Activated naive CD4-positive, alpha-beta T cell treated with Interleukin-2 at 50 U/mL for 16 hours (primary cell): ENCODE results near the gene OMD.

Experiments
- DNase-seq: peaks from one replicate; pipeline ENCODE4 v3.0.0-alpha.2; 2020

Gene OMD

DNA sequence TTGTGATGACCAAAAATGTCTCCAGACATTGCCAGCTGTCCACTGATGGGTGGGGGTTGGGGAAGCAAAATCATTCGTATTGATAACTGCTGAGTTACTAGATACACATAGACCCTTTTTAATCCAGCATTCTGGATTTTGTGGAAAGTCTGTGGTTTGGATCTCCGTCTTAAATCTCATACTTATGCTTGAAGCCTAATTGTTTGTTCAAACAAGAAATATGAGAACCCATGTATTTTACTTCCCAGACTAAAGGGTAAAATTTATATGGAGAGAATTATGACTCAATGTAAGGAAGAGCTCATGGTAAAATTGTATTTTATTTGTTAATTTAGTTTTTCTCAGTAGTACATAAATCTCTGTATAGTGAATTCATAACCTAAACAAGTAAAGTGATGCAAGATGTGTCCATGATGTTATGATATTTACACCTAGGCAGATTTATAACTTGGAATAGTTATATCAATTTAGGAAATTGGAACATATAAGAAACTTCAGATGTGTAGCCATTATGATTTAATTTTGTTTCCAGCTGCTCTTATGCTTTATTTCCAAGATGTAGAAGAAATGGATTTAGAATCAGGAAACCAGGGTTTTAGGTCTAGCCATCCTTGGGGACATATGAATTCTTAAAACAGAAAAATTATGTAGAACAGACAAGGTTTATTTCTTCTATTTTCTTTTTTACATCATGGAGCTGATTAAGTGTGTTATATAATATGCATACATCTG, 15.4 kb downstream of the OMD start:
- DNase-seq, result no peak

DNA sequence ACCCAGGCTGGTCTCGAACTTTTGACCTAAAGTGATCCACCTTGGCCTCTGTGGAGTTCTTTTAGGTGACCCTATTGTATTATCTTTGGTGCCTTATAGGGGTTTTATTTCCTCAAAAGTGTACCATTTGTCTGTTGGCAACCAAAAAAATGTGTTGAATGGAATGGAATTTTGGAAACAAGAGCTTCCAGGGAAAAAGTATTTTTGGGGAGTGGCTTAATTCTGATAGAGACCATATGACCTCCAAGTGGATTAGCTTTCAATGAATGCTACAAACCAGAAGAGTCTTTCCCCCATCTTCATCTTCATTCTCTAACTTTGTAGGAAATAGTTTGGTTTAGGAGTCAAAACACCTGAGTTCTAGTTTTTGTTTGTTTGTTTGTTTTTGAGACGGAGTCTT, 16.5 kb downstream of the OMD start:
- DNase-seq, result no peak

DNA sequence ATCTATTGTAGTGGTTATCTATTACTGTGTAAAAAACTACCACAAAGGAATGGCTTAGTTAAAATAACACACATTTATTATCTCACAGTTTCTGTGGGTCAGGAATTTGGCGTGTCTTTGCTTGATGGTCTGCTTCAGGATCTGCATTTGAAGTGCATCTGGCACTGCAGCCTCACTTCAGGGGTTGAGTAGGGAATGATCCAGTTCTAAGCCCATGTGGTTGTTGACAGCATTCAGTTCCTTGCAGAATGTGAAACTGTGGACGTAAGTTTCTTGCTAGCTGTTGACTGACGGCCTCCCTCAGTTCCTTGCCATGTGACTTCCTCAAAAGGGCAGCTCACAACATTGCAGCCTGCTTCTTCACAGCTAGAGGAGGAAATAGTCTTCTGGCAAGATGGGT, 17.8 kb downstream of the OMD start:
- DNase-seq, result no peak

DNA sequence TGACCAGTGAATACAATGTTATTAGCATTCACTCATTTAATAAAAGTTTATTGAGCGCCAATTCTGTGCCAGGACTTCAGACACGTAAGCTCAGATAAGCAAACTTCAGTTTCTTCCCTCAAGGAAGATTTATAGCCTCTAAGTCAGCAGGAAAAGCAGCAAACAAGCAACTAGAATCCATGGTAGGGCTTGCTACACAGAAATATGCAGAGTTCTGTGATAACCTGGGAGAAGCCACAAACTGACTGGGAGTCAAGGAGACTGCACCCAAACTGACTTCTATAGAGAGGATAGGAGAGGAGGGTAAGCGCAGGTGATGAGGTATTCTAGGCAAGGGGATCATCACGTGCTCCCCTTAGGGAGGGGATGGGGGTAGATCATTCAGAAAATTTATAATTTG, 18.5 kb downstream of the OMD start:
- no peak for DNase-seq

DNA sequence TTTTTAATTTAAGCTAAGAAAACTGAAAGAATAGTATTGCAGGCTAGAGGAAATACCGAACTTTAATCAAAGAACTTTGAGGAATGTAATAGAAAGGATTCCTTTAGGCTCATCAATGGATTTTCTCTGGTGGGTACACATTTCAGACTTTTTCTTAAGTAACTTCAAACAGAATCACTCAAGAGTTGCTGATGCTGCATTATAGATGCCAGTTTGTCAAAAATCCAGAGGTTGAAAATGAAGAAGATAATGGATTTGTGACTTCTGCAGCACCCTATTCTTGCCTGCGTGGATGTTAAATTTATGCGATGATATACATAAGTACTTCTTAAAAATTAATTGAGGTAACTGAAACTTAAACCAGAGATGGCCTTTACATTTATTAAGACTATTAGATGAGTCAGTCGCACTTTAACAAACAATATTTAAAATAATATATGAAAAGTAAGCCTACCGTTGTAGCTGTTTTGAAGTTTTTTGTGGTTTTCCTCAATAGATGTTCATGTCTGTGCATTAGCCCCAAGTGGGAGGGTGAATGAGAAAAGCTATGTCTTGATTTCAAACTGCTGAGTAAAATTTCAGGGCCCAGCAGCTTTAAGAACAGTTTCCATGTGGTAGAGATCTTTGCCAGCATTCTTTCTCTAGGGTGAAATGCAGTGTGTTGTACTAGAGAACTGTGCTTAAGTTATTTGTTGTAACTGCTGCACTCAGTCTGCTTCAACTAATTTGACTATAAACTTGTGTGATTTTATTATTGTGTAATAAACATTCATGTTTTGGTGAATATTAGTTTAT, 20.0 kb downstream of the OMD start, which contains the start of gene OGN:
Gene OGN, minus strand, starts transcription at position 537 of the 795 bp plus-strand sequence. CDS start 1,171 bp downstream, outside the sequence.
- DNase-seq, result no peak

DNA sequence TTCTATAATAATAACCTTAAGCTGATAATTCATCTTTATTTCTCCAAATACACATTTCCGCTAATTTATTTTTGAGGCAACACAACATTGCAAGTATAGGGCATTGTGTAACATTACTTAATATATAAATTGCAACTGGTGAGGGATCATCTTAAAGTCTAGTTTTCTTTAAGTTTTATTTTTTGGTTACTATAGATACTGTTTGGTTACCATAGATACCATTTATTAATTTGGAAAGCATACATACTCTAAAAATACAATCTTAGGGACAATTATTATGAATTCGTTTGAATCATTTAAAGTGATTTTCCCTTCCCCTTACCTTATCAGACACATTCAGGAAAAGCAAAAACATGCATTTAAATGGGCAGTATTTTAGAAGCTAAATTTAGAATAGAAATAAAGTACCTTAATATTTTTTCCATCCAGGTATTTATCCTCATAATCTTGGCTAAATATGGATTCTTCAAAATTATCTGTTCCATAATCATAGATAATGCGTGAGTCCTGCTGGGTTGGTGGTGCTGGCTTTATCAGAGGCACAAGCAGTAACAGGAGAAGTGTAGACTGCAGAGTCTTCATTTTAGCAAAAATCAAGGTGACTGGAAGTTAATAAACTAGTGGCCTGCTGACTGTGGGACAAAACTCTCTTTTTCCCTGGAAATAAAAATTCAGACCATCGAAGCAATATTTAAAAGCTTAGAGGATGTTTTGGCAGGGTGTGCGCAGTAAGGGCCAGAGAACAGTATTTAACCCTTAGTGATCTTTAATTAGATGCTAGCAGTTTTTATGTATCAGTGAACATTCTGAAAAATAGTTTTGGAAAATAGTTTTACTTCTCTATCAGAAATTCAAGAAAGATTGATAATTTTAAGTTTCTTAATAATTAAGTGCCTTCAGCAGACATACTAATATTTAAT, 21.2 kb downstream of the OMD start:
- no peak for DNase-seq

DNA sequence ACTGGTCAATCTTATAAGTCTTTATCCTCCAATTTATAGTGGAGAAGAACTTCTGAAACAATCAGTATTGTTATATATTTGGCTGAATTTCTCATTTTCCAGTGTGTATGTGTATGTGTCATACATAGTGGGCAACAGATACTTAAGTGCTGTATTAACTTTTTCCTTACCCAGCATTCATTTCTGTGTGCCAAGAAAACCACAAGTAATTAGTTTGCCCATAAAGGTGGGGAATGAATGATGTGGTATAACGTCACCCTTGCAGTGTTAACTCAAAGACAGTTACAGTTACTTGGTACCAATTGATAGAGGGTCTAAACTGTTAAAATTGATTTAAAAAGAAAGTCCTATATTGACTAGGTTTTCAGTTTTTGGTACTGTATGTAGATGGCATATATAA, 21.9 kb downstream of the OMD start:
- no peak for DNase-seq

DNA sequence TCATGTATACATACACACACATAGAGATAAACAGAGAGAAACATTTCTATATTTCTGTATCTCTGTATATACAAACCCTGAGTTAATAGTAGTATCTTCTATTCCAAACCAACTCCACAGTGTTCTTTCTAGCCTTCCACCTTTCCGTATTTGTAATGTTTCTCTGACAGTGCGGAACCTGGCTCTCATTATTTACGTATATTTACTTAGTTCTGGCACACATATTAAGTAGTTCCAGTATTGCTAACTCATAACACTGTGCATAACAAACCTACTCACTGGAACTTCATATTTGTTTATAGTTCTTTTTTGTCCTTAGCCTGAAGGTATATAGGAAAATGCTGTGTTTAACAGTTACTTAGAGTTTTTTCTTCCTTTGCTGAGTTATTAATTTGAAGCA, 26.4 kb downstream of the OMD start:
- DNase-seq, result no peak

DNA sequence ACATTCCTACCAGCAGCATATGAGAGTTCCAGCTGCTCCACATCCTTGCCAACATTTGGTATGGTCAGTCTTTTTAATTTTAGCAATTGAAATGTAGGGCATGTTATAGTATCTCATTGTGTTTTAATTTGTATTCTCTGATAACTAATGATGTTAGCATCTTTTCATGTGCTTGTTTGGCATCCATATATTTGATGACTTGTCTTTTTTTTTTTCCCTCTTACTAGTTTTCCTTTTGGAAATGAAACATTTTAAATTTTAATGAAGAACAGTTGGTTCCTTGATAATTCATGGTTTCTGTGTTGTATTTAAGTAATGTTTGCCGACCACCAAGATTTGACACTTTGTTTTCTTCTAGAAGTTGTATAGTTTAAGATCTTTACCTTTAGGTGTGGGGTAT, 28.7 kb downstream of the OMD start:
- no peak for DNase-seq

DNA sequence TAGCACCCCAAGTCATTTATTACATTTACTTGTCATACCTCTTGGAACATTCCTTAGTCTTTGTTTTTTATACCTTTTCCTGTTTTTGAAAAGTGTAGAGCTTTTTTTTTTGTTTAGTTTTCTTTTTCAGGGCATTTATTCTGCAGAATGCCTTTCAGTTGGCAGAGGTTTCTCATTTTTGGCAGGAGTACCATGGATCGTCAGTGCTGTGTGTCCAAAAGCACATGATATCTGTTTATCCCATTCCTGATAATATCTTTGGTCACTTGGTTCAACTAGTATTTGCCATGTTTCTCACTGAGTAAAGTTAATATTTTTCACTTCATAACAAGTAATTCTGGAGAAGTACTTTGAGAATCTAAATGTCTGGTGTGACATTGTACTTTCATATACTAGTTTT, 30.6 kb downstream of the OMD start:
- DNase-seq, result no peak

DNA sequence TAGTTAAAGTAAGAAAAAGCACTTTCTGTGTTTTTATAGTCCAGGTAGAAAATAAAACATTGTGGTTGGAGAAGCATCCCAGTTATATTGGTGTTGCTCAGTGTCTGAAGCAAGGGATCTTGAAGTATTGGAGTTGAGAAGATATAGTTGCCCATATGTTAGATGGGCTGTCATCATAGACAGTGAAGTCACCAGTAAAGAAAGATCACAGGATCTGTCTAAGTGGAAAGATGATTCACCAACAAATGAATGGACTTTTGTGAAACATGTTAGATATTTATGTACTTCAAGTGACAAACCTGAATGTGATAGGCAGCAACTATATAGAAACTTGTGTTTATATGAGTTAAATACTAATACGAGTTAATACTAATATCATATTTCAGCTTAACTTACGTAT, 31.6 kb downstream of the OMD start:
- no peak for DNase-seq

DNA sequence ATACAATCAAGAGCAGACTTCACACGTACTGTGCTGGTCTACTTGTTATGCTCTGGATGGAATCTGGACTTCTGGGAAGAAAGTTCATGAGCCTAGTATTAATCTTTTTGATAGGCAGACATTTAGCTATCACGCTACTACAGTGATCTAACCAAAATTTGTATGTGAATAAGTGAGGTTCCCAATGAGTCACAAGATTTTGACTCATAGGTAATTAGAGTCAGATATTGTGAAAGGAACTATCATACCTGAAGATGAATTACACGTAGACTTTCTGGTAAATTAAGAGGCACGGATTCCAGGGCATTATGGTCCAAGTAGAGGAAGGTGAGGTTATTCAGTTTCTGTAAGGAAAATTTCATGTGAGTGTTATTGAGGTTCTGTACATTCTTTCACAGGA, 38.3 kb downstream of the OMD start:
- DNase-seq, result no peak

DNA sequence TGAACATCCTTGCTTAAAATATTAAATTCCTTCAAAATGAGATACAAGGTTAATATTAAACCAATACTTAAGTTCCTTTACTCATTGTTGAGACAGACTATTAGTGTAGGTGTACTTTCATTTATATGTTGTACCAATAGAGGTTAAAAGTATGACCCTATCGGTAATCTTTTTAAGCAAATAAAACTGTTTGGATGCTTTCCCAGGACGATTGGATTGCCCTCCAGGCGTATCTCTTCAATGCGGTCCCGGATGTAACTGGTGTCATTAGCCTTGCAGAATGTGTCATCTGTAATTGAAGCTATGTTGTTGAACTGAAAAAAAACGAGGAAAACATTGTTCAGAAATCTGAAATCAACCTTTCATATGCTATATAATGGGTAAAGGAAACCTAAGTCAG, 38.8 kb downstream of the OMD start:
- DNase-seq, result no peak

DNA sequence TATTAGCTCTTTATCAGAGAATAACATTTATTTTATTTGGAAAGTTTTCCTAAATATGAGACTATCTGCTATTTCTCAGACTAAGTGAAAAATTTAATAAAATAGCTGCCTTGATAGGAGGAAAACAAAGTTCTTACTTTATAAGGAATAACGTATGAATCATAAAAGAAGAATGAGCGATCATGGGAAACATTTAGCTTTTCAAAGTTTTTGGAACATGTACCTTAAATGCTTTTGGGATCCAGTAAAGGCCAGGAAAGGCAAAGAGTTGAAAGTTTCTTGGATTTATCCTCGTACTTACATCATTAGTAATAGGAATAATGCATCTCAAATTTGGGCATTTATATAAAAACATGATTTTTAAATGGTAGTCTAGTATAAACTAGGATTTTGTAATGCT, 39.3 kb downstream of the OMD start:
- no peak for DNase-seq

DNA sequence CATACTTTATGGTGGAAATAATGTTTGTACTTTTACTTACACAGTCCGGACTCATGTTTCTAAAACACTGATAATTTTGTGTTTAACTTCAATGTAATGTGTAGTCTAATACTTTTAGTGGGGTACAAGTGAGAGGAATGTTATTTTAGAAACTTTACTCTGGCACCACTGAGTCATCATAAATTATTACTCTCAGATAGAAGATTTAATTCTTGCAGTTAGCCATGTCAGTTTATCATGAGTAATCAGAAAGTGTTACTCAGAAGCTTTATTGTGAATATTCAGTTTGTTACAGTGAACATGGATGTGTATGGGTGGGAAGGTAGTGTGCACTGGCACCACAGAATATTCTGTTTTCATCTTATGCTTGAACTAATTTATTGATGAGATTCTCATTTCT, 39.9 kb downstream of the OMD start:
- no peak for DNase-seq

DNA sequence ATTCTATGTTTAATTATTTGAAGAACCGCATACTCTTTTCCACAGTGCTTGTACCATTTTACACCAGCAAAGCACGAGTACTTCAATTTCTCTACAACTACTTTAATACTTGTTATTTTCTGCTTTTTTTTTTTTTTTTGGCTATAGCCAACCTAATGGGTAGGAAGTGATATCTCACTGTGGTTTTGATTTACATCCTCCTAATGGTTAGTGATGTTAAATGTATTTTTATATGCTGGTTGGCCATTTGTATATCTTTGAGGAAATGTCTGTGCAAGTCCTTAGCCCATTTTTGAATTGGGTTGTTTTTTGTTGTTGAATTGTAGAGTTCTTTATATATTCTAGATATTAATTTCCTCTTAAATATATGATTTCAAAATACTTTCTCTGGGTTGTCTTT, 42.5 kb downstream of the OMD start:
- no peak for DNase-seq

DNA sequence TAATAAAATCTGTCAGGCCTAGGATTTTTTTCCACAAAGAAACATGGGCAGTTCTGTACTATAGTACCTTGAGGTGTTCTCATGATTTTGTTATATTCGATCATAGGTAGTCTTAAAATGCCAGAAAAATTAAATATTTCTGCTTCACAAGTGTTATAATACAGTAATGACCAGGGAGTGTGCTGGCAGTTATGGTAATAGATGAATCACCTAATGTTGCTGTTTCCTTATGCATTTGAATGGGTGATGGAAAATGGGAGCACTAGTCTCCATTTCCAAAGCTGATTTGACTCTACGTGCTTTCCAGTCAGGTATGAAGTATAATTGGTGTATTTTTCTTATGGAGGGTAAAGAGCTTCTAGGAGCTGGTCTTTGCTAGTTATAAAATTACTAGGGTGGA, 43.7 kb downstream of the OMD start:
- no peak for DNase-seq

DNA sequence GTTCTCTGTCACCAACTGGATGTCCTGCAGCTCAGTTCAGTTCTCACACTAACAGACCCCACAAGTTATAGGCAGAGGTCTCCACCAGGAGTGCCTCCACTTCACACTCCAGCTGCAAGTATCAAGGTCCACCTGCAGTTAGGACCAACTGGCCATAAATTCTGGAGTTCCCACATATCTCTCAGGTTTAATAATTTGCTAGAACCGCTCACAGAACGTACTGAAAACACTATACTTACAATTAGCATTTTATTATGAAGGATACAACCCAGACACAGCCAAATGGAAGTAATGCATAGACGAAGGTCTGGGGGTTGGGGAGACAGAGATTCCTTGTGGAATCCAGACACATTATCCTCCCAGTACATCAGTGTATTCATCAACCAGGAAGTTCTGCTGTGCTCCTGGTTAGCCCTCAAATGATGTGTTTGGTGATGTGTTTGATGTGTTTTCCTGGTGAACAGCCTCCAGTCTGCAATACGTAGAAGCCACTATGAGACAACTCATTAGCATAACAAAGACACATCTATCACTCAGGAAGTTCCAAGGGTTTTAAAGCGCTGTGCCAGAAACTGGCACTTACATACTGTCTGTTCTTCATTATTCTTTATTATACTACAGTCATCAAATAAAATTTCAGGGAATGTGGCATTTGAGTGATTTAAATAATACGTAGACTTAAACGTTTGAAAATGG, 45.3 kb downstream of the OMD start:
- no peak for DNase-seq

DNA sequence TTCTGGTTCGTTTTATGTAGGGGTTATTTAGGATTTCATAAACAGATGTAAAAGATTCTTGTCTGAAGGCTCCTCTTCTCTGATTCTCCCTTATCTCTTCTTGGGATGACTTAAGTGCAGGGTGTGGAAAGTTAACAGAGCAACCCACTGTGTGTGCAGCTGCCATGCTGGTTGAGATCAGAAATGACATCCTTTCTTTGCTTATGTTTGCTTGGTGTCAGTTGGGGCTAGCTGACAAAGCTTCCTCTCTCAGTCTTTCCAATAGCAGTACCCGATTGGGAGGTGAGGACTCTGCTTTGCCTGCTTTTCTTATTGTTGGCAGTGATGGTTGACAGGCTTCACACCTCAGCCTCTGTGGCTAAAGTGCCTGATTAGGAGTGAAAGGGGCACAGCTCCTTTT, 46.4 kb downstream of the OMD start:
- no peak for DNase-seq

DNA sequence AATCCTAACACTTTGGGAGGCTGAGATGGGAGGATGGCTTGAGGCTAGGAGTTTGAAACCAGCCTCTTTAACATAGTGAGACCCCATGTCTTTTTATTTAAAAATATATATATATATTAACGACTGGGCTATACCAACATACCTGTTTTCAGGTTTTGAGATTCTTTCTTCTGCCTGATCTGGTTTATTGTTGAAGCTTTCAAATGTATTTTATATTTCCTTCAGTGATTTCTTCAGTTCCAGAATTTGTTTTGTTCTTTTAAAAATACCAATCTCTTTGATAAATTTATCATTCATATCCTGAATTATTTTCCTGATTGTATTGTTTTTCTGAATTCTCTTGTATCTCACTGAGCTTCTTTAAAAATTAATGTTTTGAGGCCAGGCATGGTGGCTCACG, 51.1 kb downstream of the OMD start:
- DNase-seq, result no peak

DNA sequence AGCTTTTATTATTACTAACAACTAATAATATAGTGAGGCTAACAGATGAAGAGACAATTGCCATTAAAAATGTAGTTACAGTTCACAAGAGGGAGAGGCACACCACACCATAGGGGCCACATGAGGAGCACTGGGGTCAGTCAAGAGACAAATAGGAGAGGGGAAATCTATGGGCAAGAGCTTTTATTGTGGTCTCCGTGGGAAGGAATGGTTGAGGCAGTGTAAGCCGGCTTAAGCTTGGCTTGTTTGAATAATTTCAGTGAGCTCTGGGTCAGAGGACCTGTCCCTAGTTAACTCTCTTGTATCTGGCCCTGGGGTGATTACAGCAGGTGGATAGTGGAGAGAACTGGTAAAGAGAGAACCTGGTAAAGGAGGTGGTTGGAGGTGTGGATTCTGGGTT, 55.2 kb downstream of the OMD start:
- no peak for DNase-seq
